CD14-positive monocyte (primary cell): Measurements from ENCODE around the gene NLGN1. TPM values are rescaled to one million over a fixed set of nuclear protein-coding genes. Genes with fewer than 3 reads are reported as not detected.

ENCODE experiments used
- DNase-seq, 3 donors: peaks; one replicate each; pipeline ENCODE4 v3.0.0-alpha.2; 2011 to 2022
- H2AFZ ChIP-seq: 2 replicates; pipeline ENCODE4 v1.6.0; 2012; ENCODE audit warnings: mild to moderate bottlenecking, low read depth, low read length, inconsistent platforms; ENCODE audit not compliant: insufficient read depth, poor library complexity, severe bottlenecking
- H3K27ac ChIP-seq, 2 donors: 1 replicate in 1 of 2; 2 replicates in 1 of 2; pipeline ENCODE4 v1.5.1; 2012 to 2013; ENCODE audit warnings: low read length in 2 of 2, control low read depth in 1 of 2, inconsistent platforms in 1 of 2, low read depth in 1 of 2, mild to moderate bottlenecking in 1 of 2
- H3K27me3 ChIP-seq, 2 donors: one replicate each; pipeline versions ENCODE4 v1.6.0 to v1.6.1; 2011 to 2013; ENCODE audit warnings: low read length in 2 of 2; ENCODE audit not compliant: control insufficient read depth in 2 of 2, insufficient read depth in 2 of 2
- H3K36me3 ChIP-seq, 2 donors: replicated peaks in 1 of 2; 1 replicate in 1 of 2; 2 replicates in 1 of 2; pipeline versions ENCODE4 v1.5.1 to v1.6.1; 2012 to 2013; ENCODE audit warnings: low read length in 2 of 2, control low read depth in 1 of 2, inconsistent platforms in 1 of 2, mild to moderate bottlenecking in 1 of 2; ENCODE audit not compliant: insufficient read depth in 2 of 2, control insufficient read depth in 1 of 2
- H3K4me1 ChIP-seq, 2 donors: 1 replicate in 1 of 2; 2 replicates in 1 of 2; pipeline versions ENCODE4 v1.5.1 to v1.6.1; 2012 to 2013; ENCODE audit warnings: low read length in 2 of 2, control low read depth in 1 of 2, inconsistent platforms in 1 of 2, mild to moderate bottlenecking in 1 of 2, moderate library complexity in 1 of 2; ENCODE audit not compliant: insufficient read depth in 2 of 2, control insufficient read depth in 1 of 2
- H3K4me2 ChIP-seq: replicated peaks from 2 replicates; pipeline ENCODE3; 2012; ENCODE audit warnings: low read length, moderate library complexity, mild to moderate bottlenecking; ENCODE audit not compliant: poor library complexity, severe bottlenecking; ENCODE audit errors: extremely low read depth
- H3K4me3 ChIP-seq, 3 experiments: fragments of 200-600 bp in 1 of 3; sonication (generic) in 1 of 3; replicated peaks in 1 of 3; 1 replicate in 2 of 3; 2 replicates in 1 of 3; pipeline ENCODE4 v1.5.1; 2011 to 2013; ENCODE audit warnings: low read length in 3 of 3, mild to moderate bottlenecking in 3 of 3, control low read depth in 2 of 3, low read depth in 2 of 3, inconsistent platforms in 1 of 3, moderate library complexity in 1 of 3
- H3K79me2 ChIP-seq: 2 replicates; pipeline ENCODE4 v1.6.0; 2012; ENCODE audit warnings: mild to moderate bottlenecking, control low read depth, inconsistent platforms, low read length, moderate library complexity; ENCODE audit not compliant: insufficient read depth
- H3K9ac ChIP-seq: 2 replicates; pipeline ENCODE4 v1.6.0; 2017; ENCODE audit warnings: low read length, mild to moderate bottlenecking; ENCODE audit not compliant: insufficient read depth, poor library complexity, severe bottlenecking
- H3K9me3 ChIP-seq, 2 donors: replicated peaks in 1 of 2; 1 replicate in 1 of 2; 2 replicates in 1 of 2; pipeline versions ENCODE4 v1.5.1 to v1.6.1; 2012 to 2013; ENCODE audit warnings: low read length in 2 of 2, control low read depth in 1 of 2; ENCODE audit not compliant: control insufficient read depth in 1 of 2, insufficient read depth in 1 of 2
- H4K20me1 ChIP-seq: 2 replicates; pipeline ENCODE4 v1.6.0; 2012; ENCODE audit warnings: mild to moderate bottlenecking, low read length, control low read depth, moderate library complexity; ENCODE audit not compliant: insufficient read depth
- H3K27ac Mint-ChIP-seq, 7 donors: one replicate each; pipeline ENCODE4 v1.8.0; 2020; ENCODE audit warnings: mild to moderate bottlenecking in 7 of 7, mixed read lengths in 7 of 7, moderate library complexity in 6 of 7, inconsistent platforms in 2 of 7
- H3K27me3 Mint-ChIP-seq, 3 donors: one replicate each; pipeline ENCODE4 v1.8.0; 2021 to 2022; ENCODE audit warnings: low read depth in 3 of 3, mild to moderate bottlenecking in 3 of 3, mixed read lengths in 3 of 3, moderate library complexity in 3 of 3, inconsistent platforms in 1 of 3
- H3K36me3 Mint-ChIP-seq, 2 donors: one replicate each; pipeline ENCODE4 v1.8.0; 2020; ENCODE audit warnings: mixed read lengths in 2 of 2, inconsistent platforms in 1 of 2, mild to moderate bottlenecking in 1 of 2
- H3K4me1 Mint-ChIP-seq: one replicate; pipeline ENCODE4 v1.8.0; 2020; ENCODE audit warnings: mild to moderate bottlenecking, mixed read lengths
- H3K4me3 Mint-ChIP-seq, 2 donors: one replicate each; pipeline ENCODE4 v1.8.0; 2020; ENCODE audit warnings: mild to moderate bottlenecking in 2 of 2, mixed read lengths in 2 of 2, moderate library complexity in 1 of 2
- H3K9me3 Mint-ChIP-seq, 7 donors: one replicate each; pipeline ENCODE4 v1.8.0; 2020 to 2022; ENCODE audit warnings: mixed read lengths in 7 of 7, mild to moderate bottlenecking in 6 of 7, moderate library complexity in 6 of 7, inconsistent platforms in 2 of 7
- CTCF ChIP-seq: fragments of 200-600 bp; IDR thresholded peaks from one replicate; pipeline ENCODE4 v1.8.0; 2022; ENCODE audit warnings: antibody characterized with exemption, mild to moderate bottlenecking
- WGBS: methylation state at CpG from one replicate; pipeline ENCODE4 v1.1.5; 2013; ENCODE audit warnings: missing lambda C conversion rate; ENCODE audit not compliant: insufficient coverage; 5-methylcytosine and 5-hydroxymethylcytosine counted together
- intact Hi-C, 2 donors: fragments of 100-400 bp; cut with micrococcal nuclease; formaldehyde crosslinking; loops; one replicate each; pipeline versions ENCODE4 v1.15.0 to v1.15.1; 2023
- polyA plus RNA-seq, 3 donors: library from polyadenylated mRNA; depleted of rRNA in 1 of 3; unstranded in 2 of 3; stranded (reverse) in 1 of 3; fragments of 300-500 nt in 2 of 3; fragments of >200 nt in 1 of 3; fragmentation: Illumina TruSeq in 2 of 3; gene quantifications; 1 replicate in 2 of 3; 2 replicates in 1 of 3; pipeline ENCODE4 v1.2.3, GENCODE V29; 2012 to 2021

NLGN1 gene
- polyA plus RNA-seq, 3 donors = not detected

- intact Hi-C loops = no loop called here
- peaks cover 0 to 4% of the 10 kb centered on the region in 2 donors for H3K9me3 ChIP-seq
- no peak overlapping the region for H3K27ac Mint-ChIP-seq
- no CpG with 5 or more reads among the region's 1 CpG for WGBS
- no peaks in the 10 kb centered on the region for H4K20me1 ChIP-seq
- H3K4me2 ChIP-seq = no peak overlapping the region
- H3K27me3 ChIP-seq = no peaks in the 10 kb centered on the region
- H3K36me3 ChIP-seq = no peaks in the 10 kb centered on the region
- H3K9me3 Mint-ChIP-seq = peaks cover 0 to 7% (median 5%) of the 10 kb centered on the region in 7 donors
- H3K79me2 ChIP-seq = no peaks in the 10 kb centered on the region
- no peak overlapping the region for H3K9ac ChIP-seq
- H3K4me3 ChIP-seq = no peak overlapping the region
- no peaks in the 10 kb centered on the region for H3K4me1 ChIP-seq
- H3K27me3 Mint-ChIP-seq = peaks cover 0 to 2% (median 0%) of the 10 kb centered on the region in 3 donors
- no peak overlapping the region for H3K4me3 Mint-ChIP-seq
- peaks cover 3% of the 10 kb centered on the region for H3K4me1 Mint-ChIP-seq
- no peak for DNase-seq
- H3K36me3 Mint-ChIP-seq = no peaks in the 10 kb centered on the region
- H2AFZ ChIP-seq = no peak overlapping the region
- no peak for TF ChIP-seq CTCF
- H3K27ac ChIP-seq = no peak overlapping the region
Measured at GRCh38 chr3:174199696-174200095, 802.2 kb downstream of the NLGN1 start.

GRCh38 chr3:174202116-174202515 lies 804.6 kb downstream of the NLGN1 start:
- no peak for DNase-seq
- Histone ChIP-seq H3K4me1 (no peaks in the 10 kb centered on the region), H3K79me2 (no peaks in the 10 kb centered on the region), H3K27ac (no peak overlapping the region), H3K4me3 (no peak overlapping the region), H3K9me3 (peaks cover 0 to 4% of the 10 kb centered on the region in 2 donors), H3K4me2 (no peak overlapping the region), H3K9ac (no peak overlapping the region), H3K36me3 (no peaks in the 10 kb centered on the region), H3K27me3 (no peaks in the 10 kb centered on the region), H4K20me1 (no peaks in the 10 kb centered on the region), H2AFZ (no peak overlapping the region)
- intact Hi-C loops = no loop called here
- peaks cover 3% of the 10 kb centered on the region for H3K4me1 Mint-ChIP-seq
- no peak overlapping the region for H3K27ac Mint-ChIP-seq
- WGBS = no CpG with 5 or more reads among the region's 2 CpGs
- no peak overlapping the region for H3K4me3 Mint-ChIP-seq
- no peaks in the 10 kb centered on the region for H3K36me3 Mint-ChIP-seq
- peaks cover 0 to 10% (median 5%) of the 10 kb centered on the region in 7 donors for H3K9me3 Mint-ChIP-seq
- H3K27me3 Mint-ChIP-seq = peaks cover 0 to 2% (median 0%) of the 10 kb centered on the region in 3 donors
- no peak for TF ChIP-seq CTCF
